GM19025 (cell line): ENCODE results near the gene ODAD4.

Experiments
- ATAC-seq: cut with Tn5 transposase; IDR thresholded peaks from one replicate; pipeline ENCODE4 v1.9.1; 2021; ENCODE audit warnings: mild to moderate bottlenecking, low read depth, moderate library complexity; ENCODE audit not compliant: unreplicated experiment

Gene ODAD4

DNA sequence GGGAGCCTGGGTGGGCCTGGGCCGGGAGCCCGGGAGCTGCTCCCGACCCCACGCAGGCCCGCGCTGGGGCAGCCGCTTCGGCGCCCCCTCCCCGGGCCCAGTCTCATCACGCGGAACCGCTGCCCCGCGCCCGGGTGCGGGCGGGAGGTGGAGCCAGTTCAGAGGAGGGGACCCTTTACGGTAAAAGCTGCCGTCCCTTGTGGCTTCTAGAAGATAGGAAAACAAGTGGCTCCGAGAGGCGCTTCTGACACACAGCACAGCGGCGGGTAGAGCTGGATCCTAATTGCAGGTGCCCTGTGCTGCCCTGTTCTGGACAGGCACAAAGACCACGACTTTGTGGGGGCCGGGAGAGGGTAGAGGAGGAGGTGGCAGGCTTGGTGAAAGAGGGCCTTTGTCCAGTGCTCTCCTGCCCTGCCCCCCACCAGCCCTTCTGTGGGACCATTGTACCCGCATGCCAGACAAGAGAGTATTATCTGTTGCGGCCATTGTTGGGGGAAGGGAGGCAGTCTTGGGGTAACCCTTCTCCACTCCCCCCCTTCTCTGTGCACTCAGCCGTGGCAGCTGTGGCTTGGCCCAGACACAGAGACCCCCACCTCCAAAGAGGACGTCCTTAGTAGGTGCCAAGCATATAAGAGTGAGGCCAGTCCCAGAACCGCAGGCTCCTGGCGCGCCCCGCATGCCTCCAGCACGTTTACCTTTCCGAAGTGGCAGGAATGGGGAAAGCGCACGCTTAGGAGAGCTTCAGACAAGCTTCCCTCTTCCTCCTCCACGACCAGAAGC, 36.9 kb downstream of the ODAD4 start:
- ATAC-seq: peak; percentile 11

DNA sequence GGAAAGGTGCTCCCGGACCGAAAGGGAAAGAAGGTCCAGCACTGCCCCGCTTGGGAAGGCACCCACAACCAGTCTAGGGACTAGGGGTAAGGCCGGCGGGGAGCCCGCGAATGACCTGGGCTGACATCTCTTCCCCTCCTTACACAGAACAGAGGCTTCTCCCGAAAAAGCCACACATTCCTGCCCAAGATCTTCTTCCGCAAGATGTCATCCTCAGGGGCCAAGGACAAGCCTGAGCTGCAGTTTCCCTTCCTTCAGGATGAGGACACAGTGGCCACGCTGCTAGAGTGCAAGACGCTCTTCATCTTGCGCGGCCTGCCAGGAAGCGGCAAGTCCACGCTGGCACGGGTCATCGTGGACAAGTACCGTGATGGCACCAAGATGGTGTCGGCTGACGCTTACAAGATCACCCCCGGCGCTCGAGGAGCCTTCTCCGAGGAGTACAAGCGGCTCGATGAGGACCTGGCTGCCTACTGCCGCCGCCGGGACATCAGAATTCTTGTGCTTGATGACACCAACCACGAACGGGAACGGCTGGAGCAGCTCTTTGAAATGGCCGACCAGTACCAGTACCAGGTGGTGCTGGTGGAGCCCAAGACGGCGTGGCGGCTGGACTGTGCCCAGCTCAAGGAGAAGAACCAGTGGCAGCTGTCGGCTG, 37.6 kb downstream of the ODAD4 start:
- no peak for ATAC-seq

DNA sequence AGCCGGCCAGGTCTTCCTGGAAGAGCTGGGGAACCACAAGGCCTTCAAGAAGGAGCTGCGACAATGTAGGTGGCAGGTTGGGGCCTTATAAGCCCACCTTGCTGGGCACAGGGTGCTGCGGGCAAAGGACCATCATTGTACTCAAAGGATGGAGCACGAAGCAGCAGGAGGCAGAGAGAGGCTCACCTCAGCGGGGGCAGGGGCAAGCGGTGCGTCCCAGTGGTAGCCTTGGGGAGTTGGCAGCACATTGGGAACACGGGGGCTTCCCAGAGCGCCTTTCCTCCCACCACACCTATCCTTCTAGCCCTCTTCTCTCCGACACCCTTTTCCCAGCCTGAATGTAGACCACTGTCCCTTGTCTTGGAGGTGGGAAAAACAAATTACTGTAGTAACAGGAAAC, 38.3 kb downstream of the ODAD4 start:
- no peak for ATAC-seq

DNA sequence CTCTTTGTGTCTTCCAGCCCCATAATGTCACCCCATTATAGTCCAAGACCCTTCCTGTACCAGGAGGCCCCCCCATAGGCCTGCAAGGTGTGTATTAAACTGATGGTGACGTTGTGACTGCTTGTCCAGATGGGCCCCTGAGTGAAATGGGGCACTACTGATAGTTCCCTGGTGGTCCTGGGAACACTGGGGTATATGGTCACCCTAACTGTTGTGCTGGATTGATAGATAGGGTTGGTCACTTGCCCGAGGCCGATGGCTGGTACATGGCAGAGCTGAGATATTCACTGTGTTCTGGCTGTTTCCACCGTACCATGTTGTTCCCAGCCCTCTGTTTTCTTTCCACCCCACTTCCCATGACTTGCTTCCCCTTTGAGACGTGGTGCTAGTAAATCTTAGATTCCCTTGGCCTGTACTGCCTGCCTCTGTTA, 40.5 kb downstream of the ODAD4 start:
- ATAC-seq: no peak

DNA sequence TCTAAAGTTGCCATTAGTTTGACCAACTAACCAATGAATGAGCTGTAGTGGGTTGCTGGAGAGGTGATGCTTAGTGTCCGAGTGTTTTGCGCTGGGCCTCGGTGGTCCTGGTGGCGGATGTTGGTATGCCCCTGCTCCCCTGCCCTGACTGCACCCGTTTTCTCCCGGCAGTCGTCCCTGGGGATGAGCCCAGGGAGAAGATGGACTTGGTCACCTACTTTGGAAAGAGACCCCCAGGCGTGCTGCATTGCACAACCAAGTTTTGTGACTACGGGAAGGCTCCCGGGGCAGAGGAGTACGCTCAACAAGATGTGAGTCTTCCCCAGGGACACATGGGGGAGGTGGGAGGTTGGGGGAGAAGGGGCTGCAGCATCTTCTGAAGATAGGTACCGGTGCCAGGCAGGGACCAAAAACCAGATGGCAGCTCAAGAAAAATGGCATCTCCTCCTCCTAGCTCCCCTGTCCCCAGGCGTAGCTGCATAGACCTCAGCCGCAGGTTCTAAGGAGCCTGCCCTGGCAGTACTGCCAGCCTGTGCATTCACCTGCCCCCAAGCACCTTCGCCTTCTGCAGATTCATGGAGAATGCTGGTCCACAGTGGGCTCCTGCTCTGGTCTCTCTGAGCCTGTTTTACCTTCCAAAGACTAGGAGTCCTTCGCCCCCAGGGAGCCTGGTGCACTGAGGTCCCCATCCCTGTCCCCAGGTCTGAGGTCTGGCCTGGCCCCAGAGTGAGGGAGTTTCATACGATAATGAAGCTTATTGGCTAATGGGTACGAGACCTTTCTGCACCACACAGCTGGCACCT, 41.5 kb downstream of the ODAD4 start:
- no peak for ATAC-seq

DNA sequence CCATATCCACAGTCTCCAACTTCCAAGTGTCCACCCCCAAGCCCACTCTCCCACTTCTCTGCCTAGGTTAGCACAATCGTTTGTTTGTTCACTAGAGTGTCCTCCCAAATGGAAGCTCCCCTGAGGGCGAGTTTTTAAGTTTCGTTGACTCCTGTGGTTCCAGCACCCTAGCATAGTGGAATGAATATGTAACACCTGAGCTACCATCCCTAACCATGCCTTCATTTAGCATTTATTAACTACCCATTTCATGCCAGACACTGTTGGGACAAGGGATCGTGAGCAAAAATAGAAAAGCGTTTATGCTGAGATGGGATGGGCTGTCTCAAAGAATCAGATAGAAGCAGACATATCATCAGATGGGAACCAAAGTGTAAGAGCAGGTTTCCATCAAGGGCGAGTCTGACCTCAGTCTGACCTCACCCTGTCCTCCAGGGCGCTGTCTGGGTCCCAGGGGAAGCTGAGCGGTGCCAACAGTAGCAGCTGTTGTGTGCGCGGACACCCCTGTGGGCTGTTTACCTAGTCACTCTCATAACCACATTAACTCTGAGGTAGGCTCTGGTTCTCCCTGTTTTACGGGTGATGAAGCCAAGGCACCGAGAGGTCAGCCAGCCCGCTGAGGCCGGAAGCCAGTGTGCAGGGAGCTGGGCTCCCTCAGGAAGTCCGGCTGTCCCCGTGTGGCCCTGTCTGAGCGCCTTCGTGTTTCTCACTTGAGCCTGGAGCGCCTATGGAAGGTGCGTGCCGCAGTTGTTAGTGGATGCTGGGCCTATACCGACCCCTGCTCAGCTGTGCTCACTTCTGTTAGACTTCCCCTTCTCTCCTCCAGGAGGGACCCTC, 42.4 kb downstream of the ODAD4 start:
- peak; percentile 96 for ATAC-seq

GRCh38 chr17:41973408-41973811, 43.0 kb downstream of the ODAD4 start:
- no peak for ATAC-seq

GRCh38 chr17:41974031-41974430, 43.6 kb downstream of the ODAD4 start:
- ATAC-seq: no peak

GRCh38 chr17:41974658-41975057, 44.2 kb downstream of the ODAD4 start:
- no peak for ATAC-seq

- ATAC-seq: no peak
These were observed 45.0 kb downstream of the ODAD4 start for GRCh38 chr17:41975099-41976083.

DNA sequence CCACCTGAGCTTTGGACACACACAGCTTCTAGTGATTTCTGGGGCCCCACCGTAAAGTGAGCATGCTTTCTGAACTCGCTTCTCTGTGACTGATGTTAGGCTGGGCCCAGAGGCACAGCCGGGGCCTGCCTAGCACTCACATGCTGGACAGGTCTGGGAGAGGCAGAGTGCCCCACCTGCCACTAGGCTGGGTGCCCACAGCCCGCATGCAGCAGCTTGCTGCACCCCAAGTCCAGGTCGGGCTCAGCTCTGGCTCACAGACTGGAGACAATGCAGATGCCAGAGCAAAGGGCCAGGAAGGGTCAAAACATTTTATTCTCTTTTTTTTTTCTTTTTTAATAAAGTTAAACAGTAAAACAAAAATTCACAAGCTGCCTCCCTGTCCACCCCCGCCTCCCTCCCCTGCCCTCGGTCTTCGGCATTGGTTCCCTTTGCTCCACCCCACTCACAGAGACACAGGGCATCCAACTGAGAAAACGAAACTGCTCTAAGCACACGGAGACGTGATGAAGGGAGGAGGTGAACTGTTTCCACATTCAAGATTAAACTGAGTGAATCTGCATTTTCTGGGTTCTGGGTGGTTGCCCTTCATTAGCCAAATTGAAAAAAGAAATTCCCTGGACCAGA, 45.8 kb downstream of the ODAD4 start:
- no peak for ATAC-seq

- no peak for ATAC-seq
These were observed 47.6 kb downstream of the ODAD4 start for GRCh38 chr17:41977991-41978390.

- ATAC-seq: no peak
These were observed 51.8 kb downstream of the ODAD4 start for GRCh38 chr17:41982026-41982760.

- ATAC-seq: no peak
These were observed 54.0 kb downstream of the ODAD4 start for GRCh38 chr17:41984454-41984853.

GRCh38 chr17:41985919-41986318, 55.5 kb downstream of the ODAD4 start:
- ATAC-seq: no peak

DNA sequence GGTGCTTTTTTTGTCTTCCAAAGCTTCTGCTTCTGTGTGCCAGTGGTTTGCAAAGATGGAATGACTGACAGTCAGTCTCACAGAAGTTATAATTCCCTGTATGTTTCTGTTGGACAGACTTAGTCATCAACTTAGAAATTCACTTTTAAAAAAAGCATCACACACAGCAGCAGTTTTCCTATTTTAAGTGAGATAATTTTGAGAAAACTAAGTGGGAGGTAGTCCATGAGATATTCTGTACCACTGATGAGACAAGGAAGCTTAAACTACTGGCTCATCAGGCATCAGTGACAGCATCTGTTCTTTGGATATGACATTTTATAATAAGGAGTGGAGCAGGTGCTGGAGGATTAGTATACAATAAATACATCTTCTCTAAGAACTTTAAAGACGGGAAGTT, 56.2 kb downstream of the ODAD4 start:
- ATAC-seq: no peak

DNA sequence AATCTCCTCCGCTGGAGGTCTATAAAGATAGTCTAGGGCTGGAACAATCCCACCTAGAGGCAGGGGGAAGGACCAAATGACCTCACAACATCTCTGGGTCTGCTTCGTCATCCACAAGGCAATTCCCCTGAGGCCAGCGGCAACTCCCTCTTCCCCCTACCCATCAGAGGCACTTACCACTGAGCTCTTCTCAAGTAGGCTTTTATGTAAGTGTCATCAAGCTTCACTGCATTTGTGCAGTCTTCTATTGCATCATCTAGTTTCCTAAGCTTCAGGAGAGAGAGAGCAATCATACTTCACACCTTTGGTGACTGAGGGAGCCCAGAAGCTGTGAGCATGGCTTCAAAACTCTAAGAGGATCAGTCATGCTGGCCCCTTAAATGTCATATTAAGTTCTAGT, 57.2 kb downstream of the ODAD4 start:
- no peak for ATAC-seq

GRCh38 chr17:41988418-41988817, 58.0 kb downstream of the ODAD4 start:
- ATAC-seq: no peak
